Epithelial cell of prostate (primary cell): ENCODE measurements around the gene PER1.

Experiments used
- DNase-seq: peaks from one replicate; pipeline ENCODE4 v3.0.0-alpha.2; 2011; ENCODE audit warnings: low read depth, low spot score
- H3K27ac ChIP-seq: fragments of 450-650 bp; 2 replicates; pipeline ENCODE4 v1.5.1; 2017; ENCODE audit warnings: mild to moderate bottlenecking

The PER1 gene

DNA sequence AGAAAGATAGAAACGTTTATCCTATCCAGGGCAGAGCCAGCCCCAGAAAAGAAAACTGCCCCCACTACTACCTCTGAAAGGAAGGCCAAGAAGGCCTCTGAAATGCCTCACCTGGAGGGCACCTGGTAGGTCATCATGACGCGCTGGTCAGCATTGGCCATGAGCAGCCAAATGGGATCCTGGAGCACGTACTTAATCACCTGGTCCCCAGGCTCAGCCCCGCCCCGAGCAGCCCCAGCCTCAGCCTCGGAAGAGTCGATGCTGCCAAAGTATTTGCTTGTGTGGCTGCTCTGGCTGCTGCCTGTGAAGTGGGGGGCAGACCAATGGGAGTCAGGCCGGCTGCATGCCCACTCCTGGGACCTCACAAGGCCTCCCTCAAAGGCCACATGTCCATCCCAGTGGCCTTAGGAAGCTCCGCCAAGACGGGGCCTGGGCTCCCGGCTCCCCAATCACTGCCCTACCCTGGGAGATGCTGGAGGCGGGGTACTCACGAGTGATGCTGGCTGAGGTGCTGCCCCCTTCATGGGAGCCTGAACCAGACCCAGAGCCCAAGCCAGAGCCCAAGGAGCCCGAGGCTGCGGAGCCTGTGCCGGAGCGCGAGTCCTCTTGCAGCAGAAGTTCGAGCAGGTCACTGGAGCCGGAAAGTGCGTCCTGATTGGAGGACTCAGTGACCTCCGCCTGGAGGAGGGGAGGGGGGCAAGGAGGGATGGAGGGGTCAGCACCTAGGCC is 9.9 kb downstream of the PER1 start:
- DNase-seq = no peak
- no peak overlapping the region for H3K27ac ChIP-seq

DNA sequence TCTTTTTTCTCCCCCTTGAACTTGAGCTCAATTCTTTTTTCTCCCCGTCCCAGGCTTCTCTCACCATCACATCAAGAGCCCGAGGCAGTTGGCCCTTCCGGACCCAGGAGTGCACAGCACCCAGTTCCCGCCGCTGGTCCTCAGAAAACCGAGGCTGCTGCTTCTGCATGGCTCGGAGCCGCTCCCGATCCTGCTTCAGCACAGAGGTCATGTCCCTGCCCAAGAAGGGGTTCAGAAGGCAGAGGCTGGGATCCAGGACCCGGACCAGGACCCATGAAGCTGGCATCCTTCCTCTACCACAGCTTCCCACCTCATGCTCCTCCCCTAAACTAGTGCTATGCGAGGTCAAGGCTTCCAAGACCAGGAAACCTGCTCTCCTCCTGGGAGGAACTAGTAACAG is 10.5 kb downstream of the PER1 start:
- no peak for DNase-seq
- no peak overlapping the region for H3K27ac ChIP-seq

DNA sequence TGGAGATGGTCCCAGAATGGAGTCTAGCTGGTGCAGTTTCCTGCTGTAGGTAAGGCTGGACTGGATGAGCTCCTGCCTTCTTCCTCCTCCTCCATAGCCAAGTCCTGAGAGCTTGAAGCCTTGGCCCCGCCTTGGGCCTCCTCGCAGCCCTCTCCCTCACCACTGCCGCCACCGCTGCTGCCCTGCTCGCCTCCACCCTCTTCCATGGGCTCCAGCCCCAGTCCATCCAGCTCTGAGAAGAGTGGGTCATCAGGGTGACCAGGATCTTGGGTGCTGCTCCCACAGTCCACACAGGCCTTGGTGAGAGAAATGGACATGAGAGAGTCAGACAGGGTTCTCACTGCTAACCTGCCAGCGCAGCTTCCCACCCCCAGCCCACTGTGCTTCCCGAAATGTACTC is 11.2 kb downstream of the PER1 start:
- DNase-seq = no peak

DNA sequence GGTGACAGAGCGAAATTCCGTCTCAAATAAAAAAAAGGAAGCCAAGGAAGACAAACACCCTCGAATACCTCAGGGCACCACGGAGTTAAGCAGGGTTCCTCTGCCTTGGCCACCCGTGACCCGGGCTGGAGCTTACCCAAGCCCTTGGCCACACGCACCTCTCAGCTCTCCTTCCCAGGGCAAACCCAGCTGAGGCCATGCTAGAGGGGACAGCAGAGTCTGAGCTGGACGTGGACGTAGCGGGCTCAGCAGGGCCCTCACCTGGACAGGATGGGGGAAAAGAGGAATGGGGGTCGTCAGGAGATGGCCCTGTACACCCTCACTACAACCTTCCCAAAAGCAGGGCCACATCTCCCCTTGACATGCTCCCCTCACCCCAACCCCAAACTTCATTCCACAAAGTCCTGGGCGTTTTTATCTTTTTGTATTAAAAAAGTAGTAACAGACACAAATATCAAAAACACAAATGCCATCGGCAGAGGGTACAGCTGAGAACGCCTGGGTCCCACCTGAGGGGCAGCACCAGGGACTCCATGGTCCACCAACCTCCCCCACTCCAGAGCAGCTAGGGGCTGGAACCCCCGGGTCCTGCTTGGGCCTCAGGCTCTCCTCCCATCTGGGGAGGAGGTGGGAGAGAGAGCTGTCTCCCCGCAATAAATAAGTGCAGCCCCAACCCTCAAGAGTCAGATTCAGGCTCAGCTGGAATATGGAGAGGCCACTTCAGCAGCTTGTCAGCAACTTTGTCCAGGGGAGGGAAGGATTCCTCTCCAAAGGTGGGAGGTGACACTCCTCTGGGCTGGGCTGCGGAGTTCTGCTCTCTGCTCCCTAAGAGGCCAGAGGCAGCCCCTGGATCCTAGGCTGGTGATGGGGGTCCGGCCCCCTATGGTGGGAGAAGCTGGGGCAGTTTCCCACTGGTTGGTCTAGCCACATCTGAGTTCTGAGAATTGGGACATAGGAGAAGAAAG is 11.9 kb downstream of the PER1 start:
- peak overlapping the region; percentile 78 for H3K27ac ChIP-seq
- DNase-seq = no peak

More for the DNA sequence above, 11.2 kb downstream of the PER1 start:
- no peak overlapping the region for H3K27ac ChIP-seq

DNA sequence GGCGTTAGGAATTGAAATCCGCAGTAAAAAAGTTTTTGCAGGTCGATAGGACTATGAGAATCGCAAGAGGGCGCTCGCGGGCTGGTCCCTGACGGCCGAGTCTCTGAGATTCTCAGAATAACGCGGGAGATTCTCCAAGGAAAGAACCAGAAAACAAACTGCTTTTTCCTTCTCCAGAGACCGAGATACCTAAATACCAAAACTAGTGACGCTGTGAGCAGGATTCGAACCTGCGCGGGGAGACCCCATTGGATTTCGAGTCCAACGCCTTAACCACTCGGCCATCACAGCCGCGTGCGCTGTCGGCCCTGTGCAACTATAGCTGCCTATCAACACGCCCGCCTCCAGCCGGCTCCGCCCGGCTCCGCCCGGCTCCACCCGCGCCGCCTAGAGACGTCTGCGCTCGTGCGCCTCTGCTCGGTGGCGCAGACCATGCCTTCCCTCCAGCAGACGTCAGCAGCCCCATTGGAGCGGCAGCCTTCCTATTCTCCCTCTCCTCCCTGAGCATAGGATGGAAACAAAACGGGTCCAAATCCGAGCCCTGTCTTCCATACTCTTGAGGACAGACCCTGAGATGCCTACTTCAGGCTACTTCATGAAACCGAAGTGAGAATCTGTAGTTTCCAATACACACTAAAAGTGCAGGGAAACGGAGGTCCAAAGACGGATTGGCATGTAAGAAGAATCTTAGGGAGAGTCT is 13.4 kb downstream of the PER1 start:
- peak overlapping the region; percentile 78 for H3K27ac ChIP-seq
- DNase-seq = peak; percentile 67

DNA sequence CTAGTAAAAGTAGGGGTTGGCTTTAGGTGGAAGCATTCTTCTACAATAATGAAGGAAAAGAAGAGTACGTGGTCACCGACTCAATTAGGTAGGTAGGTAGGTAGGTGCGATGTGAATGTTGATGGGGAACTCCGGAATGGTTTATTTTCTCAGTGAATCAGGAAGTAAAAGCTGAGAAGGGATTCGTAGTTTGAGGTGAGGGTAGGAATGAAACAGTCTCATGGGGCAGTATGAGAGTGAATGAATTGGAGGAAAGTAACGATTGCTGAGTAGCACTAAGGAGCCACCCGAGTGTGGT is 13.9 kb downstream of the PER1 start:
- no peak for DNase-seq
- H3K27ac ChIP-seq = peak overlapping the region; percentile 78

DNA sequence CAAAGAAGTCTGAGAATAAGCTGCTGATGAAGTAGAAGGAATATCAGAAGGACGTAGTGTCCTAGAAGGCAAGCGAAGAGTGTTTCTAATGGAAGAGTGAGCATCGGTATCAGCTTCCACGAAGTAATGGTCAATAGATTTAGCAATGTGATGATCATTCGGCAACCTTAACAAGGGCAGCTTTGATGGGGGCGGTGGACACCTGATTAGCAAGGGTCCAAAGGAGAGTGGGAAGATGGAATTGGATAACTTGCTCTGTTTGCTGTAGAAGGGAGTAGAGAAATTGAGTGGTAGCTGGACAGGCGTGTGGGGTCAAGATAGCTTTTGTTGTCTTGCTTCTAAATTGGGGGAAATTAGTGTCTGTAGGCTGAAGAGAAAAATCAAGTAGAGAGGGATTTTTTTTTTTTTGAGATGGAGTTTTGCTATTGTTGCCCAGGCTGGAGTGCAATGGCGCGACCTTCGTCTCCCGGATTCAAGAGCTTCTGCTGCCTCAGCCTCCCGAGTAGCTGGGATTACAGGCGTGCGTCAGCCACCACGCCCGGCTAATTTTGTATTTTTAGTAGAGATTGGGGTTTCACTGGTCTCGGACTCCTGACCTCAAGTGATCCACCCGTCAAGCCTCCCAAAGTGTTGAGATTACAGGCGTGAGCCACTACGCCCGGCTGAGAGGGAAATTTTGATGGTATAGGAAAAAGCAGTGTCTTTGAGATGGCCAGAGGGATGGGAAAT is 14.4 kb downstream of the PER1 start:
- DNase-seq = no peak
- peak overlapping the region; percentile 78 for H3K27ac ChIP-seq

DNA sequence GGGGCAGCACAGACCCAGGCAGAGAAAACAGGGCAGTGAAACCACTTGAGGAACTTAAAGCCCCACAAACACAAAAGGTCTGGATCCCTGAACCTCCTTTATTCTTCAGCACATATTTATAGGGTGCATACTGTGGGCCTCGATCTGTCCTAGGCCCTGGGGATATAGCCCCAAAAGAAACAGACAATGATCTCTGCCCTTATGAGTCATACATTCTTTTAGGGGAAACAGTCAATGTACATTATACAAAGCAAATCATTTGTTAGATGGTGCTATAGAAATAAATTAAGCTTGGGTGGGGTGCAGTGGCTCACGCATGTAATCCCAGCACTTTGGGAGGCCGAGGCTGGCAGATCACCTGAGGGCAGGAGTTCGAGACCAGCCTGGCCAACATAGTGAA is 18.3 kb downstream of the PER1 start:
- no peak for DNase-seq
- H3K27ac ChIP-seq = no peak overlapping the region

DNA sequence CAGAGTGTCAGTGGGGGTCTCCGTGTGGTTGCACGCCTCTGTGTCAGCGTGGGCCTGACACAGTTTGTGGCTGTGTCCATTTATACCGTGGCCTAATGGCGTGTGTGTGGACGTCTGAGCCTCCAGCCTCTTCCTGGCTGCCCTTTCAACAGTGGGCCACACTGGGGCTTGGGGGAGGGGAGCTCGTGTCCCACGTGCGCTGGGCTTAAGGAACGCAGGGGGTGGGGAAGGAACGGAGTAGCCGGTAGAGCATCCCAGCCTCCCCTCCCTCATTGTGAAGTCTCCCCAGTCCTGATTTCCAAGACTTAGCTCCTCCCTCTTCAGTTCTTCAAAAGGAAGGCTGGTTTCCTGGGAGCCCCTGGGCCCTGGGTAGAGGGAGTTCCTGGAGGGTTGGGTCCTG is 18.8 kb downstream of the PER1 start:
- no peak for DNase-seq
- H3K27ac ChIP-seq = no peak overlapping the region

DNA sequence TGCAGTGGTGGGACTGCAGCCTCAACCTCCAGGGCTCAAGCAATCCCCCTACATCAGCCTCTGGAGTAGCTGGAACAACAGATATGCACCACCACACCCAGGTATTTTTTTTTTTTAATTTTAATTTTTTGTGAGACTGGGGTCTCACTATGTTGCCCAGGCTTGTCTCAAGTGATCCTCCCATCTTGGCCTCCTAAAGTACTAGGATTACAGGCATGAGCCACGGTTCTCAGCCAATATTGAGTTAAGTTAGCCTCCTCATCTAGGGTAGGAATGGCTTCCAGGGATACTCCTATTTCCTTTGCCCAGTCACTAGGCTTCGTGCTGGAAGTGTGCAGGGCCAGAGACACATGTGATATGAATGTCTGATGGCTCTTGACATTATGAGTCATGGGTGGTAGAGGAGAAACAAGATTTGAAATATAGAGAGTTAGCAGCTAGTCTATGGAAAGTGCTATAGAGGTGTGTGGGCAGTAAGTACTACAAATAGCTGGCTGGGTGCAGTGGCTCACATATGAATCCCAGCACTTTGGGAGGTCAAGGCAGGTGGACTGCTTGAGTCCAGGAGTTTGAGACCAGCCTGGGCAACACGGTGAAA is 20.3 kb downstream of the PER1 start:
- no peak overlapping the region for H3K27ac ChIP-seq
- DNase-seq = no peak

DNA sequence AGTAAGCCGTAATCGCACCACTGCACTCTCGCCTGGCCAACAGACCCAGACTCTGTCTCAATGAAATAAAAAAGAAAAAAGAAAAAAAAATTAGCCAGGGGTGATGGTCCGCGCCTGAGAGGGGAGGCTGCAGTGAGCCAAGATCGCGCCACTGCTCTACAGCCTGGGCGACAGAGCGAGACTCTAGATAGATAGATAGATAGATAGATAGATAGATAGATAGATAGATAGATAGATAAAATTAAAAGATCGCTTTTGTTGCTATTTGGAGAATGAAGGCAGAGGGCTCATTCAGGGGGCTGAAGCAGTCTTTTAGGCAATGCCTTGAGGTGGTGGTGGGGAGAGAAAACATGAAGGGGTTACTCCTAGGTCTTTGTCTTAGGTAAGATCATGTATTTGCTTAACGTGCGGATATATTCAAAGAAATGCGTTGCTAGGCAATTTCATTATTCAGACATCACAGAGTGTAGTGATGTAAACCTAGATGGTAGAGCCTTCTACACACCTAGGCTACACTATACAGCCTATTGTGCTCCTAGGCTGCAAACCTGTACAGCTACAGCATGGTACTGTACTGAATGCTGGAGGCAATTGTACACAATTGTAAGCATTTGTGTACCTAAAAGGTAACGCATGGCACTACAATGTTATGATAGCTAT is 23.9 kb downstream of the PER1 start:
- H3K27ac ChIP-seq = no peak overlapping the region
- DNase-seq = no peak

DNA sequence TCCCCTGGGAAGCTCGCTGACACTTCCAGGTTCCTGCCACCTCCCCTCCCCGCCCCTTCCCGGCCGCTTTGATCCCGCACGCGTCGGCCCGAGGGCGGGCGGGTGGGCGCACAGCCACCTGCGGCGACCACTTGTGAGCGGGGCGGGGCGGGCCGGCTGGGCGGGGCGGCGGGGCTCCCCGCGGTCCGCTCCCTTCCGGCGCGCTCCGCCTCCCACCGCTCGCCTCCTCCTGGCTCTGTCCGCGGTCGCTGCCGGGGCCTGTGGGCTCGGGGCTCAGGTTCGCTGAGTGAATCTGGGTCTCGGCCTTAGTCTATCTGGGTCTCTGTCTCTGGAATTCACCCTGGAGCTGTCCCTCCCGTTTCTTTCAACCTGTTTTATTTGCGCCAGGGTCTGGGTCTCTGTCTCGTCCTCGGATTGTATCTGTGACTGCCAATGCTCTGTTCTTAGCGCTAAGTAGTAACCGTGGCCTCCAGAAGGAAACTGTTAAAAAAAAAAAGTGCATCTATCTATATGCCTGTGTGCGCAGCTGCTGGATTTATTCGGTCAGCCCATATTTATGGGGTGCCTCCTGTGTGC is 25.6 kb downstream of the PER1 start:
- H3K27ac ChIP-seq = peak overlapping the region; percentile 50
- DNase-seq = no peak

DNA sequence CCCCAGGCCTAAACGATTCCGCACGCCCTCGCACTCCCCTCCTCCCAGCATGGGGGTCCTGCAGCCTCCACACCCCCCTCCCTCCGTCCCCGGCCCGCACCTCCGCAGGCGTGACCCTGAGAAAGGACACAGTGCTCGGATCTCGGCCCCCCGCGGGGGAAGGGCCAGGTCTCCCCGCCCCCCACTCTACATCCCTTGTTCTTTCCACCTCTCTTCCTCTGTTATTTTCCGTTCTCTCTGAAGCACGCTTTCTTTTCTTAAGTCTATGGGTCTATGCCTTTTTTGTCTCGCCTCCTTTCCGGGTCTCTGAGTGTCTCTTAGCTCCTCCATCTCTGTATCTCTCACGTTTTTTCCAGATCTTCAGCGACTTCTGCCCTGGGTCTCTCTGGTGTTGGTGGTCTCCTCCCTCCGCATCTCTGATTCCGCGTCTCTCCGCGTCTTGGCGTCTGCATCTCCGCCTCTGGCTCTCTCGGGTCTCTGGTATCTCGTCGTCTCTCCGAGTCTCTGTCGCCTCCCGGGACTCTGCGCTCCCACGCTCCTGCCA is 26.2 kb downstream of the PER1 start:
- no peak for DNase-seq
- H3K27ac ChIP-seq = peak overlapping the region; percentile 50

DNA sequence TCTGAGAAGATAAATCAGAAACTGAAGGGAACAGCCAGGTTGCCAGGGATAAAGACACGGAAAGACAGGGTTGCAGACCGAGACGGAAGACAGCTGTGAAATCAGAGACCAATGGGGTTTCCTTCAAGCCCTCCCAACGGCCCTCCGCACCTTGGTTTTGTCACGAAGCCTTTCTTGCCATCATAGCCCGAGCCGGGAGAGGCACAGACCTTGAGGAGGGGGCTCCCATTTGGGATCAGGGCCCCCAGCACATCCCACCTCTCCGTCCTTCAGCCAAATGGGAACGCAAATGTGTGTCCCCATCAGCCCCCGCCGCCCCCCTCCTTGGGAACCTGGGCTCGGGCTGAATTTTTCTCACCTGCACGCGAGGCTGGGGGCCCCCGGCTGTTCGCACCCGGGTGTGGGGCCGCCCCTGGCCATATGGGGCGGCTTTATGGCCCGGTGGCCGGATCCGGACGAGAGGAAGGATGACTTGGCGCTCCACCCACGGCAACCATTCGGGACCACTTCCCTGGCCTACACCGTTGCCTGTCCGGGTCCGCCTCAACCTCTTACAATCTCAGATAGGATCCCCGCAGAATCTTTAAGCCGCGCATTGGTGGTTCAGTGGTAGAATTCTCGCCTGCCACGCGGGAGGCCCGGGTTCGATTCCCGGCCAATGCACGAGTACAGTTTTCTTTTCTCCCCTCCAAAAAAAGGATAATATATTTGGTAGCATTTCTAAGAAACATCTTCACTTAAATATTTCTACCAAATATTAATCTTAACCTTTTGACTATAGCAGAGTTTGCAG is 26.9 kb downstream of the PER1 start:
- no peak overlapping the region for H3K27ac ChIP-seq

DNA sequence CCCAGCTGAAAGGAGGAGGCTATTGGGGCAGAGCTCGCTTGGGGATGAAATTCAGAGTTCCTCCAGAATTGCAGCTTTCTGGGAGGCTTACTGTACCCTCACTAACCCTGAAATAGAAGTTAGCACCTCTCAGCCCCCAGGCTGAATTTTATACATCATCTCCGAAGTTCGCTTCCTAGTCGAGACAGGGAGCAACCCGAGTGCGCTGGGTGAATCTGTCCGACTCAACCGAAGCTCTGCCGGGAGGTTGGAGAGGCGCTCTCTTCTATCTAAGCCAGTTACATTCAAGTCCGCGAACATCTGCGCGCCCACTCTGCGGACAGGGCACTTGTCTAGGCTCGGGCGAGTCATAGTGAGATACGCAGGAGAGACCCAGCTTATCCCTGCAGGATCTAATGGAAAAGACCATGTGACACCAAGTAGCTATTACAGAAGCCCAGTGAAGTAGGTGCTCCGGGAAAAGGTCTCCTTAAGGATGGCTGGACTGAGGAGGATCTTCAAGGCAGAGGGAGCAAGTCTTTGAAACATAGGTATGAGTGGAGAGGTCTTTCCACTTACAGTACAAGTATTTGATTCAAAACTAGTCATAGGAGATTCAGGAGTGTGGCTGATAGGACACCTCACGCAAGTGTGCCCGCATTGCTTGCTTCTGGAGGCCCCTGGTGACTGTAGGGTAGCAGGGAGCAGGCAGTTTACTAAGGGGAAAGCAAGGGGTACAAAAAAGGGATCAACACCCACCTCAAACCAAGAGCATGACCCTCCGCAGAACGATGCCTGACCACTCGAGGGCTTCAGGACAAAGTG is 27.7 kb downstream of the PER1 start:
- no peak overlapping the region for H3K27ac ChIP-seq
- no peak for DNase-seq

More for the DNA sequence above, 26.9 kb downstream of the PER1 start:
- DNase-seq = no peak

DNA sequence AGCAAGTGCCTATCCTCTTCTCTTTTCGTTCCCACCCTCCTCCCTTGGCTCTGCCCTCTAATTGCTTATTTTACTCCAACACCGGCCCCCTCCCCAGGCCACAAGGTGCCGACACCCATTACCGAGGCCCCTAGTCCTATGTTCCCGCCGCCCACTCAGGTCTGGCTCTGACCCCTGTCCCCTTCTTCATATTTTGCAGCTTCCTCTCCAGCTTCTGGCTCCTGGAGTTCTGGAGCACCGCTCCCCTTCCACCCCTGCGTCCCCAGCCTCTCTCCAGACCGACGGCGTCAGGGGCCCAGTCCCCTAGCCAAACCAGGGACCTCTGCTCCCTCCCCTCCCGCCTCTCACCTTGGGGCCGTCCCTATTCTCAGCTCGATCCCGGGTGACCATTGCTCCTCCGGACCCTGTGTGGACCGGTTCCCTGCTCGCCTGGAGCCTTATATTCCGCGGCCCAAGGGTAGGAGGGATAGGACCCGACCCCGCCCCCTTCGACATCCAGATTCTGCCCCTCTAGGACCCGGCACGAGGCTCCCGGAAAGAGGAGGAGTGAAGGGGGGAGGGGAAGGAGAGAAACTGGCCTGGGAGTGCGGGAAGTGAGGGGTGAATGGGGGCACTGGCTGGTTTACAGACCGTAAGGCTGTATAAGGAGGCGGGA is 28.4 kb downstream of the PER1 start, which contains the start of gene HES7:
Gene HES7 (minus strand): TSS at position 412 of the 655 bp plus-strand sequence. CDS start 22 bp downstream, at position 390.
- H3K27ac ChIP-seq = peak within 1 kb of the TSS; percentile 94
- DNase-seq = no peak
